ELR (cell line): ENCODE data around the gene PACC1.

ENCODE experiments used
- DNase-seq: peaks from one replicate; pipeline ENCODE4 v3.0.0-alpha.2; 2015; ENCODE audit warnings: low read depth

The PACC1 gene

DNA sequence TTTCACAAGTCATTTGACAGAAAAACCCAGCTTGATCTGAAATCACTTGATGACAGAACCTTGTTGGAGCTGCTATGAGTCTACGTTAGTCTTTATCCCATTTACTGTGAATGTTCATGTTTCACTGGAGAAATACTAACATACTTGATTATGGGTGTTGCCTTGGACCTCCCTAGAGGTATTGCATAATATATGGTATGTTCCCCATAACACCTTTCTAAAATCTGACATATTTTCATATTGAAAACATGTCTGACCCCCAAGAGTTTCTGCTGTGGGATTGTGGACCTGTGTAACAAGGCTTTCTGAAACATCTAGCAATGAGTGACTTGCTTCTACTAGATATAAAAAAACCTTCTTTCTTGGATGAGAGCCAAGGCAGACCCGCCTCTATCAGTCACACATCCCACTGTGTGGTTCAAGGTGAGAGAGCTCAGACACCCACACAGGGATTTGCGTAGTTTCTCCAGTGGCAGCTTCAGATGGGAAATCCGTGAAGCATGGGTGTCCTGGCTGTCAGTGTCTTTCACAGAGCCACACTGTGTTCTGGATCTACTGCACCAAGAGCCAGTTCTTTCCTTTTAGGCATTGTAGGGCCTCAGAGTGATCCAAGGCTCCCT lies 22.6 kb upstream of the PACC1 start:
- DNase-seq: no peak

DNA sequence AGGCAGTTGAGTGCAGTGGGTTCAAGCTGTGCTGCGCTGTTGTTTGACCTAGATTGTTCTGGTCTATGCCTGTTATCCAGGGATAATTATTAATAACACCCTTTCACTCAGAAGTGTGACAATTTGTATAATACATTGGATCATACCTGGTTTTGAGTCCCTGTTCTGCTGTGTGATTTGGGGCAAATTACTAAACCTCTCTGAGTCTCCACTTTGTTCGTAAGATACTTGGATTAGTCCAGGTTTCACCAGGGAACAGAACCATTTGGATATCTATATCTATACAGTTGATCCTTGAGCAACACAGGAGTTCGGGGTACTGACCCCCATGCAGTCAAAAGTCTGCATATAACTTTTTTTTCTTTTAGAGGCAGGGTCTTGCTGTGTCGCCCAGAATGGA lies 20.3 kb upstream of the PACC1 start:
- no peak for DNase-seq

DNA sequence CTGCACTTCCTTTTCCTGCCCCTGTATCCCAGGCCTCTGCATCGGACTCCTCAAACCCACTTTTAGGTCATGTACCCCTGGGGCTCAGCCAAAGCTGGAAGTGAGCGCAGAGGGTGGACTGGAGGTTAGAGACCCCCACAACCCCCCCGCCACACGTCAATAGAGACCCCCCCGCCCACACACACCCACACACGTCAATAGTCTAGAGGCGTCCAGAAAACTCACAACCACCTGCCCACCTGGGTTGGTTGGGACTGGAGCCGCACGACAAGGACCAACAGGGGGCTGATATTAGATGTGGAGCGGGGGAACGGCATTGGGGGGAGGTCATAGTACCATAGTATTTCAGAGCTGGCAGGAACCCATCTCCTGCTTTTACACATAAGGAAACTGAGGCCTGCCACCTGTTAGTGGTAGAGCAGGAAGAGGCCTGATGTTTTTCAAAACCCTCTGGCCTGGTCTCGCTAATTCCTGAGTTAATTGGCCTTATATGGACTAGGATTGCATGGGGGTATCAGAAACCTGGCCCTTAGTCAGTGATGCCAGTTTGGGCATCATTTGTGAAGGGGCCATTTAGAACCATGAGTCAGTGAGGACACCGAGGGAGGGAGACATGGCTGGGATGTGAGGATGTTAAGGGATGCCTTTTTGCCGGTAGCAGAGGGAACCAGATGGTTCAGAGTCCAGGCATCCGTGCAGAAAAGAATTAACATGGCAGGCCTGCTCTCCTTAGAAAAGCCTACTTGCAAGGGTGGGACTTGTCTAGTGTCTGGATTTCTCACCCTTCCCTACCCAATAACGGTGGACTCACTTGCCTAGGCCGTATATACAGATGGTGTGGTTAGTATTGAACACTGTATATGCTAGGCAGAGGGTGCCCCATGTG lies 19.1 kb upstream of the PACC1 start:
- no peak for DNase-seq

GRCh38 chr1:212432661-212433576 lies 18.2 kb upstream of the PACC1 start, which contains the start of gene NENF:
TSS of gene NENF (plus strand) at chr1:212432920. CDS start at chr1:212432944, 24 bp downstream.
- peak; percentile 90 for DNase-seq

DNA sequence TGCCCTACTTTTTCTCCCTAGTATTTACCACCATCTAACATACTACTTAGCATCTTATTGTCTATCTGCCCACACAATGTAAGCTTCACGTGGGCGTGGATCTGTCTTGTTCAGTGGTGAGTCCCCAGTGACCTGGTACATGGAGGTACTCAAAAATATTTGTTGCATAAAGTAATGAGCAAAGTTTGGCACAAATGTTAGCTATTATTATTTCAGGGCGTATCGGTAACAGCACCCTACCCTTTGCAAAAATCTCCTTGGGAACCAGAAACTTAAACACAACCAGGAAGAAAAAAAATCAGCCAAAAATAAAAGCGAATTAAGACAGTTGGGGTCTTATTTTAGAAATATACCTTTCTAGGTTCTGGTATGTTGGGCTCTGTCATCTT lies 17.6 kb upstream of the PACC1 start:
- DNase-seq: peak; percentile 13

- no peak for DNase-seq
Observed at GRCh38 chr1:212431644-212432043, 17.0 kb upstream of the PACC1 start.

GRCh38 chr1:212430955-212431394 lies 16.3 kb upstream of the PACC1 start:
- no peak for DNase-seq

- DNase-seq: no peak
Observed at GRCh38 chr1:212430416-212430815, 15.7 kb upstream of the PACC1 start.

GRCh38 chr1:212428496-212428895 lies 13.8 kb upstream of the PACC1 start:
- no peak for DNase-seq

DNA sequence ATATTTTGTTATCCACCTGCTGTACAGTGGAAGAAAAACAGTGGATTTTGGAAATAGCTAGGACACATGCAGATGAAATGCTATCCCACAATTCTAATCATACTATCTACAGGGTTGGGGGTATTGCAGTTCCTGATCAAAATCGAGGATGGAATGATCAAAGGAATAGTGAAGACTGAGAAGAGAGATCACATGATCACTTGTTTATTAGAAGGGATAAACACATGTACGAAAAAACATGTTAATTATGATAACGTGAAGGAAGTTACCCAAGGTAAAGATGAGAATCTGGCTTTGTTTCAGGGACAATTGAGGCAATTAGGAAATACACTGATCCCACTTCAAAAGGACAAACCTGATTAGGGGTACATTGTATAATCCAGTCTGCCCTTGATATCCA lies 9.2 kb upstream of the PACC1 start:
- no peak for DNase-seq

DNA sequence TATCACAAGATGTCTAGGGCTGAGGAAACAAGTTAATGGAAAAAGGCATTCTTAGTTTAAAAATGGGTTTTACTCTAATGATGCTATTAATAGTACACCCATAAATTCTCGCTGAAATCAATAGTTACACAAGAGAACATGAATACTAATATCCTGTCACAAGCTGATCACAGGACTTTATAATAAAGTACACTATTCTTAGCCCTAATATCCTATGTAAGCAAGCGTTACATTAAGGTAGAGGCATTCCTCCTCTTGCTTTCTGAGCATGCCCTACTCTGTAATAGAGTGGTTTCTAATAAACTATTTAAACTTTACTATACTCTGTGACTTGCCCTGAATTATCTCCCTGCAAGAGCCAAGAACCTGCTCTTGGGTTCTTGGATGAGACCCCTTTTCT lies 6.5 kb upstream of the PACC1 start:
- DNase-seq: no peak

DNA sequence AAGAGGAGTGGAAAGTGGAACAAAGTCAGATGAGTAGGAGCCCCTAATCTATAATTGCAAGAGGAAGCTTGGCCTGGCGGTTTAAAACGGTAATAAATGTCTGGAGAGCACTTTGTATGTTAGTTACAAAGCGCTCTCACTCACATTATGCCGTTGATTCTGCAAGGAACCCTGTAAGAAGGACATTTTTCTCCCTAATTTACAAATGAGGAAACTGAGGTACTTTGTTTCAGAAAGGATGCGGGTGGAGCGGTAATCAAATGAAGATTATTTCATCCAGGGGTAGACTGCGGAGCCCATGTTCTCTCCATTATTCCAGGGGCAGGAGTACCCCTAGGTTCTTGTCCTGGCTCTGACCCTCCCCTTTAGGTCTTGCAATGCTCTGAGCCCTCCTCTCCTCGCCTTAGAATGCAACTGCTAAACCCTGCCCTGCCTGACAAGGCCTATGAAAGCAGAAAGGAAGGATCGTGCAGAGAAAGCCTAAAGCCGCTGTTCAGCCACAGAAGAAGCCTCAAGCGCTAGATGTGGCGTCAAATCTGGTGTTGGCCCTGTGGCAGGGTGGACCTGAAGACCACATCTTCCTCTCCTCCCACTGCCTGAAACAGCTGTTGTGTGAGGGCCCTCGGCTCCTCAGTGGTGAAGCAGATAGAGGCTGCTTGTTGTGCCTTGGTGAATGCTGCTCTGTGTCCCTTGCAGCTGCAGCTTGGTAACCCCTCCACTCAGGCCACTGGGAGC lies 588 bp upstream of the PACC1 start:
- DNase-seq: no peak

- DNase-seq: no peak
Observed at GRCh38 chr1:212413902-212414327, 771 bp downstream of the PACC1 start.

DNA sequence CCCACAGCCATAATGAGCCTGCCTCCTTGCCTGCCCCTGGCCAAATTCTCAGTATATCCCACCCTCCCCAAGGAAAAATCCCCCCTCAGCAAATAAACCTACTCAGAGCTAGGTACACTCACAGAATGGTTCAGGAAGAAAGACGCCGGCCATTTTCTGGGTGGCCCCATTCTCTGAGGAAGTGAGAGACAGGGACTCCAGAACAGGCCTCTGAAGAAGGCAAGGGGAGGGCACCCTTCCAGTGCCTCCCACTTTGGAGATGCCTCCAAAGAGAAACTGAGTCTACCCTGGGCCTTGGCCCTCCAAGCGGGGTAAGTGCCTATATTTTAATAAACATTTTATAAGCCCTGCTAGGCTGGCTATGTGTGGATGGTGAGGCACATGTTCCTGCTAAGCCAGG lies 2.3 kb downstream of the PACC1 start:
- DNase-seq: no peak

- no peak for DNase-seq
Observed at GRCh38 chr1:212410231-212410820, 4.4 kb downstream of the PACC1 start.

- DNase-seq: peak; percentile 39
Observed at GRCh38 chr1:212402666-212403321, 11.9 kb downstream of the PACC1 start.

DNA sequence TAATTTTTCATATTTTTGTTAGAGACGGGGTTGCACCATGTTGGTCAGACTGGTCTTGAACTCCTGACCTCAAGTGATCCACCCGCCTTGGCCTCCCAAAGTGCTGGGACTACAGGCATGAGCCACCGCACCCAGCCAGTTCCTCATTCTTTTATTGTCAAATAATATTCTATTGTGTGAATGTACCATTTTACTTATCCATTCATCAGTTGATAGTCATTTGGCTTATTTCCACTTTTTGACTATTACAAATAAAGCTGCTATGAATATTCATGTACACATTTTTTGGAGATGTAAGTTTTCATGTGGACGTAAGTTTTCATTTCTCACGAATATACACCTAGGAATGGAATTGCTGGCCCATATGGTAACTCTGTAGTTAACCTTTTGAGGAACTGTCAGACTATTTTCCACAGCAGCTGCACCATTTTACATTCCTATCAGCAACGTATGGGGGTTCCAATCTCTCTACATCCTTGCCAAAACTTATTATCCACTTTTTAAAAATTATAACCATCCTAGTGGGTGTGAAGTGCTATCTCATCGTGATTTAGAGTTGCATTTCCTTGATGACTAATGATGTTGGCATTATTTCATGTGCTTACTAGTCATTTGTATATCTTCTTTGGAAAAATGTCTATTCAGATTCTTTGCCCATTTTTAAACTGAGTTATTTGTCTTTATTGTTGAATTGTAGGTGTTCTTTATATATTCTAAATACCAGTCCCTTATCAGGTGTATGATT lies 12.7 kb downstream of the PACC1 start:
- peak; percentile 83 for DNase-seq

GRCh38 chr1:212401042-212401441 lies 13.6 kb downstream of the PACC1 start:
- DNase-seq: no peak

GRCh38 chr1:212397171-212397570 lies 17.5 kb downstream of the PACC1 start:
- DNase-seq: no peak

DNA sequence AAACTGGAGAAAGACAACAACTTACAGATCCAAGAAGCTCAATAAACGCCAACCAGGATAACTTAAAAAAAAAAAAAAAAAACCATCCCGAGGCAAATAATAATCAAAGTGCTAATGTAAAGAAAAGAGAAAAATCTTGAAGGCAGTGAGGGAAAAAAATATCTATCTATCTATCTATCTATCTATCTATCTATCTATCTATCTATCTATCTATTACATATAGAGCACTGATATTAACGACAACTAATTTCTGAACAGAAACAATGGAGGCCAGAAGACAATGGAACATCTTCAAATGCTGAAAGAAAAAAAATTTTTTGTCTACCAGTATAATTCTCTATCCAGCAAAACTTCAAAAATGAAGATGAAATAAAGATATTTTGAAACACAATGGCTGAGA lies 18.0 kb downstream of the PACC1 start:
- DNase-seq: peak; percentile 15
